Panc1 (cell line): ENCODE data around the gene OR5AU1. TPM values are rescaled to one million over a fixed set of nuclear protein-coding genes. Genes with fewer than 3 reads are reported as not detected.

Source experiments
- ATAC-seq: fragments of 200-7000 bp; cut with Tn5 transposase; 2 replicates; pipeline ENCODE4 v1.9.1; 2020; ENCODE audit warnings: mild to moderate bottlenecking, moderate library complexity
- BruUV-seq: library from RNA; stranded (reverse); fragments of 400-500 nt; replicated peaks from 2 replicates; lab custom pipeline; 2021; lab: Mats Ljungman, UMichigan
- CTCF ChIA-PET: fragments of 300-600 bp; sonication (Branson Sonifier 250); formaldehyde crosslinking; loops from one replicate; lab custom pipeline; 2022; ENCODE audit warnings: antibody characterized with exemption; lab: Charles Lee
- POLR2A ChIA-PET: fragments of 300-600 bp; sonication (Branson Sonifier 250); formaldehyde crosslinking; loops from one replicate; lab custom pipeline; 2022; ENCODE audit warnings: antibody characterized with exemption; lab: Charles Lee
- DNase-seq: peaks from one replicate; pipeline ENCODE4 v3.0.0-alpha.2; 2010; ENCODE audit warnings: low read depth, low spot score
- H3K27ac ChIP-seq: 2 replicates; pipeline ENCODE4 v1.5.1; 2011; ENCODE audit warnings: mild to moderate bottlenecking, low read length, inconsistent platforms
- H3K27me3 ChIP-seq: fragments of 200-500 bp; sonication (Bioruptor generic); 2 replicates; pipeline ENCODE4 v1.6.0; 2014; ENCODE audit warnings: low read length, inconsistent platforms; ENCODE audit not compliant: control insufficient read depth, insufficient read depth
- H3K36me3 ChIP-seq: fragments of 200-500 bp; sonication (Bioruptor generic); 2 replicates; pipeline ENCODE4 v1.5.1; 2014; ENCODE audit warnings: inconsistent platforms, mild to moderate bottlenecking, low read length, moderate library complexity; ENCODE audit not compliant: control insufficient read depth, insufficient read depth
- H3K4me1 ChIP-seq: 2 replicates; pipeline ENCODE4 v1.5.1; 2011; ENCODE audit warnings: inconsistent platforms, mild to moderate bottlenecking, low read length, moderate library complexity; ENCODE audit not compliant: control insufficient read depth, insufficient read depth
- H3K4me3 ChIP-seq, 2 experiments: 2 replicates each; pipeline ENCODE4 v1.5.1; 2011 to 2012; ENCODE audit warnings: low read depth in 2 of 2, low read length in 2 of 2, mild to moderate bottlenecking in 2 of 2, inconsistent platforms in 1 of 2, moderate library complexity in 1 of 2
- H3K9me3 ChIP-seq: fragments of 200-500 bp; sonication (Bioruptor generic); 2 replicates; pipeline ENCODE4 v1.5.1; 2014; ENCODE audit warnings: low read depth, mild to moderate bottlenecking, inconsistent platforms, low read length, moderate library complexity; ENCODE audit not compliant: control insufficient read depth, insufficient read depth
- CTCF ChIP-seq: fragments of 450-650 bp; IDR thresholded peaks from 2 replicates; pipeline ENCODE4 v1.5.1; 2017; ENCODE audit warnings: mild to moderate bottlenecking
- POLR2AphosphoS5 ChIP-seq: IDR thresholded peaks from 2 replicates; pipeline ENCODE4 v1.6.1; 2012; ENCODE audit warnings: mild to moderate bottlenecking, low read depth, low read length, moderate library complexity
- REST ChIP-seq, 2 experiments: IDR thresholded peaks; 2 replicates each; pipeline ENCODE4 v1.6.1; 2011 to 2012; ENCODE audit warnings: low read depth in 2 of 2, control low read depth in 1 of 2, low read length in 1 of 2, mild to moderate bottlenecking in 1 of 2, moderate library complexity in 1 of 2; ENCODE audit not compliant: insufficient read depth in 1 of 2
- SIN3A ChIP-seq: IDR thresholded peaks from 2 replicates; pipeline ENCODE4 v1.6.1; 2012; ENCODE audit warnings: low read depth, mild to moderate bottlenecking, low read length, moderate library complexity, borderline replicate concordance; ENCODE audit not compliant: insufficient read depth
- TCF7L2 ChIP-seq: IDR thresholded peaks from 2 replicates; pipeline ENCODE4 v1.6.1; 2011; ENCODE audit warnings: mild to moderate bottlenecking, low read depth, low read length, inconsistent platforms
- in situ Hi-C: cut with HindIII; loops from 2 replicates; pipeline ENCODE4 v1.10.0; 2016; ENCODE audit warnings: low sequenced_read_pairs, low pct_unique_long_range_greater_than_20kb
- intact Hi-C: fragments of 100-400 bp; cut with micrococcal nuclease; formaldehyde crosslinking; loops from one replicate; pipeline ENCODE4 v1.10.0; 2022; ENCODE audit not compliant: unreplicated experiment
- total RNA-seq: library from RNA; stranded (reverse); gene quantifications from one replicate; pipeline ENCODE4 v1.2.1, GENCODE V29; 2021; ENCODE audit not compliant: unreplicated experiment

The OR5AU1 gene
- total RNA-seq, 1 experiment from 2014 or later: not detected

- intact Hi-C loops: no loop called here
- ChIA-PET CTCF (no interaction called here), POLR2A (interaction anchor here (0.6 kb wide), 2 partner anchors 101 to 180 kb away, joined by 3 read pairs; no protein-coding TSS in a partner anchor)
- Histone ChIP-seq H3K9me3 (no peaks in the 10 kb centered on the region), H3K27me3 (no peaks in the 10 kb centered on the region), H3K36me3 (peaks cover 34% of the 10 kb centered on the region), H3K4me3 (no peak overlapping the region), H3K27ac (no peak overlapping the region), H3K4me1 (peaks cover 3% of the 10 kb centered on the region)
- ATAC-seq: no peak
- TF ChIP-seq TCF7L2 (no peak), CTCF (no peak), REST (IDR thresholded peaks at IDR 0.05; ENCODE audit: insufficient read depth in 1 of 2, low read depth in 2 of 2, low read length in 1 of 2) (no peak), POLR2AphosphoS5 (no peak), SIN3A (no peak)
- BruUV-seq: no TSS peak
- in situ Hi-C loops: no loop called here
- DNase-seq: no peak
Measured at GRCh38 chr14:21204167-21205025, 48.5 kb upstream of the OR5AU1 start.

GRCh38 chr14:21203470-21204166 is 47.8 kb upstream of the OR5AU1 start:
- ATAC-seq (peak; percentile 11; the same call in 1 of the 2 replicates), DNase-seq (no peak)
- ChIA-PET CTCF (no interaction called here), POLR2A (interaction anchor here (0.6 kb wide), 2 partner anchors 65 to 181 kb away, joined by 3 to 4 read pairs; no protein-coding TSS in a partner anchor)
- peak; percentile 42; the same call in 1 of the 2 replicates for TF ChIP-seq POLR2AphosphoS5
- TF ChIP-seq CTCF: no peak
- intact Hi-C loops: no loop called here
- no TSS peak for BruUV-seq
- in situ Hi-C loops: no loop called here
- H3K27ac ChIP-seq: no peak overlapping the region
- H3K4me1 ChIP-seq: peaks cover 3% of the 10 kb centered on the region
- H3K9me3 ChIP-seq: no peaks in the 10 kb centered on the region
- no peaks in the 10 kb centered on the region for H3K27me3 ChIP-seq
- peaks cover 26% of the 10 kb centered on the region for H3K36me3 ChIP-seq
- H3K4me3 ChIP-seq: no peak overlapping the region
